ENCODE measurements around the gene KLHL26.

KLHL26 gene

DNA sequence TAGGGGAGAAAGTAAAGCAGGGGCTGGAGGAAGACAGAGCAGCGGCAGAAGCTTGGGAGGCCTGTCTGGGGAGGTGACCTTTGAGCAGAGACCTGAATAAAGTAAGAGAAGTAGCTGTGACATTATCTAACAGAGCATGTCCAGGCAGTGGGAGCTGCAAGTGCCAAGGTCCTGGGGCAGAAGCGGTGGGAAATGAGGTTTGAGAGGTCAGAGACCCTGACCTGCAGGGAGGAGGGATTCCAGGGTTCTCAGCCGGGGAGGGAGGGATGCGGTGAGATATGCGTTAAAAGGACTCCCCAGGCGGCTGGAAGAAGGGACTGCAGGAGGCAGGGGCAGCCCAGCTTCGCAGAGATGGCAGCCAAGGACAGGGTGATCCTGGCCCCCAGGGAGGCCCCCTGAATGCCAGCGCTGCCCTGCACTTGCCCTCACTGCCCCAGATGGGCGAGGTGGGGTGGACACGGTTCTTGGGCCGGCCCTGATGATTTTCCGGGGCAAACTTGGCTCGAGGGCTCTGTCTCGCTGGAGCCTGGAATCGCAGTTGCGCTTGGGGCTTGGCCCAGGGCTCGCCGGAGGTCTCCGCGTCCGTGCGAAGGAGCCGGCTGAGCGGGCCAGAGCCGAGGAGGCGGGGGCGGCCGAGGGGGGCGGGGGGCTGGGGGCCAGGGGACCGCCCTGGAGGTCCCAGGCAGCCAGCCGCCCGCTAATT lies 33.4 kb upstream of the KLHL26 start:
- DNase-seq = peak in 1 of 2 donors; percentile 33

DNA sequence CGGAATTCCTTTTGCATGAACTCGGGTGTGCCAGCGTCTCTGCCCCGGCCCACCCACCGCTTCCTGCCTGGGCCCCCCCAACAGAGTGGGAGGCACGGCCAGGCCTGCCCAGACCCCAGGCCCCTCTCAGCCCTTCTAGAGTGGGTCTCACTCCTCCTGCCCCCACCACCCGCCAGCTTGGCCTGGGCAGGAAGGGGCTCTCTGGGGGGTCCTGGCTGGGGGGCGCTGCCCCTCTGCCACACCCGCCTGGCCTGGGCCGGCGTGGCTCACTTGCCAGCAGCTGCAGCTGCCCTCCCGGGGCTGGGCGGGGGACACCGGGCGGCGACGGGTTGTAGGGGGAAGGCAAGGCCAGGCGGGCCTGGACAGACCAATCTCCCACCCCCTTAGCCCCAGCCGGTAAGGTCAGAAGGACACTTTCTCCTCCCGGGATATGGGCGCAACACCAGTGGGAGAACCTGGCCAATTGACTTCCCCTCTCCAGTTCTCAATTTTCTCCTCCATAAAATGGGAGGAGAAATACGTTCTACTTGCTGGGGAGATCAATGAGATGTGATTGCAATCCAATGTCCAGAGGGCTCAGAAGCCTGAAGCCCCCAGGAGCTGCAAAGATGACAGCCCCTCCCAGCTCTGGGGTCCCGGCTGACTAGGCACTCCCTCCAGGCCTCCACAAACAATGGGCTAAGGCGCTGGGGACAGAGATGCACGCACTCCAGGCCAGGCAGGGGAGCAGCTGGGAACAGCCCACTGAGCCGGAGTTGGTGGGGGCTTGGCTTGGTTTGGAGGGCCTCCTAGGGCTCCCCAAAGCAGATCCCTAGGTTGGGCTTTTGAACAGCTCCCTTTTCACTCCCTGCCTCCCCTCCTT lies 32.6 kb upstream of the KLHL26 start:
- DNase-seq = no peak

DNA sequence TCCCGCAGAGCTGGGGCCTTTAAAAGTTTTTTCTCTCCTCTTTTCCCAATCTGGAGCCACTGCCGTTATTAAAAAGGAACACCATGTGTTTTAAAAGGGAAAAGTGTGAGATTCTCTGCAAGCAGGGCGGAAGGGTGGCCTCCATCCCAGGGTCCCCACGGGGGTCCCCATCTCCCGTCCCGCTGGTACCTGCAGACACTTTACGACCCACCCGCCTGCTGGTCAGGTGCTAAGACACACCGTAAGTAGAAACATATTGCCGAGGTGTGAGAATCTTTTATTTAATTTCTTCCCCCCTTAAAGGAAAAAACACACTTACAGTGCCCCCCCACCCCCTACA lies 32.0 kb upstream of the KLHL26 start:
- DNase-seq = no peak

DNA sequence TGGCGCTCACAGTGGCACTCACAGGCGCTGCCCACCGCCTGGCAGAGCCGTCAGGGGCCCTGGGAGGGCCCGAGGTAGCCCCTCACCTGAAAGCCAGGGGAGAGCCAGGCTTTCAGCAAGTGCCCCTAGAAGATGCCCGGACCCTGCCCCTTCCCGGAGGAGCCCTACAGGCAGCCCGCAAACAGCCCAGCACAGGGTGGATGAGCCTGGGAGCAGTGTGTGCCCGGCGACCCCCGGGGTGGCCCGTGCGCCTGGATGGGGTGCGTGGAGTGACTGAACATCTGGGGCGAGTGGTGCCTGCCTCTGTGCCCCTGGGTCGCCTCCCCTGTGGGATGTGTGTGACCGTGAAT lies 31.7 kb upstream of the KLHL26 start:
- DNase-seq = no peak

DNA sequence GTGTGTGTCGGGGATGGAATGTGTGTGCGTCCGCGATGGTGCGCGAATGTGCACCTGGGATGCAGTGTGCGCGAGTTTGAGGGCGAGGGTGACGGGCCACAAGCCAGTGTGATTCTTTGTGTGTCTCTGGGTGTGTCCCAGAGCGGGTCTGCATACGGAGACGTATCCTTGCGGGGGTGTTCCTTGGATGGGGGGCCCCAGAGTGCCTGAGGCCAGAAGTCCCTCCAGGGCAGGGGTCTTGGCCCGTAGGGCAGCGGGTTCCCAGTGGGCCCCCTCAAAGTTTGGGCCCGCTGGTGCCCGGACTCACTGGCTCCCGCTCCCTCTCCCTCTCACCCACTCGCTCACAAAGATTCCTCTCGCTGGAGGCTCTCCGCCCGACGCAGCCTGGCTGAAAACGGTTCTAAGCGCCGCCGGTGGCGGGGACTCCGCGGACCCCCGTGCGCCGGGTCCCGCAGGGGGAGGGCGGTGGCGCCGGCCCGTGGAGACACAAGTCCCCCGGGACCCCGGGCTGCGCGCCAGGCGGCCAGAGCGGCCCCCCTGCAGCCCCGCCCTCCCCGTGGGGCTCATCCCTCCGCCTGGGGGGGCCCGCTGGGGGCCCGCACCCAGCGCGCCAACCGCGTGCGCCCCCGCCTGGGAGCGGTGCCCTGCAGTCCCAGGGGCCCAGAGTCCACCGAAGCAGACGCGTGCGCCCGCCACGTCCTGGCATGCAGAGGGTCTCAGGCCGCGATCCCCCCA lies 31.1 kb upstream of the KLHL26 start:
- no peak for DNase-seq

DNA sequence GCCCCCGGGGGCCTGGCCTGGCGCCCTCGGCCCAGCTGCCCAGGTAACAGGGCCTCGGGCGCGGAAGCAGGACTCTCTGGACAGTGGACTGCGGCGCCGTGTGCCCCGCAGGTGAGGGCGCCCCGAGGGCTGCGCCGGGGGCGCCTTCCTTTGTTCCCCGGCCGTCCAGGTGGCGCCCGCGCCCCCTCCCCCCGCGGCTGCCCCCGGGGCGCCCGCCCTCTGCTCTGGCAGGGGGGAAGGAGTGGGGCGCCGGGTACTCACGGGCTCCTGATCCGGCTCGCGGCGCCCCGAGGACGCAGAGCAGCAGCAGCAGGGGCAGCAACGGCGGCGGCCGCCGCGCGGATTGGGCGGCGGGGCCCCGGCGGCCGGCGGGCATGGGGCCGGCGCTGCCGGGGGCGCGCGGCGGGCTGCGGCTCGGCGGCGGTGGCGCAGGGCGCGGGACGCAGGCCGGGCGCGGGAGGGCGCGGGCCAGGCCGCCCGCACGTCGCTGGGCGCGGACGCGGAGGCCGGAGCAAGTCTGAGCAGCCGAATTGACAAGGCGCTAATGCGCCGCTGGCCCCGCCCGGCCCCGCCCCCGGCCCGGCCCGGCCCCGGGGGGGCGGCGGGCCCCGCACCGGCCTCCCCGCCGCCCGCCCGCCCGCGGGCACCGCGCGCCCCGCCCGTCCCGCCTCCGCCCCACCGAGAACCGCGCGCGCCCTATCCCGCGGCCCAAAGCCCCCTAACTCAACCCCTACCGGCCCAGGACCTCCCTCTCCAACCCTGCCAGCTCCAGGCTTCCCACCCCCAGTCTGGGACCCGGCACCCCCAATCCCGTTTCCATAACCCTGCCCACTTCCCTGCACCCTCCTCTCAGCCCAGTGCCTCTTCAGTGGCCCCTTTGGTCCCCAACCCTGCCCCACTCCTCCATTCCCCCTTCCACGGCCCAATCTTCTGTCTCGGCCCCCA lies 30.3 kb upstream of the KLHL26 start, which contains the start of gene CRLF1:
Gene CRLF1 (minus strand): TSS at position 519 of the 945 bp plus-strand sequence. CDS start 143 bp downstream, at position 376.
- DNase-seq = no peak

DNA sequence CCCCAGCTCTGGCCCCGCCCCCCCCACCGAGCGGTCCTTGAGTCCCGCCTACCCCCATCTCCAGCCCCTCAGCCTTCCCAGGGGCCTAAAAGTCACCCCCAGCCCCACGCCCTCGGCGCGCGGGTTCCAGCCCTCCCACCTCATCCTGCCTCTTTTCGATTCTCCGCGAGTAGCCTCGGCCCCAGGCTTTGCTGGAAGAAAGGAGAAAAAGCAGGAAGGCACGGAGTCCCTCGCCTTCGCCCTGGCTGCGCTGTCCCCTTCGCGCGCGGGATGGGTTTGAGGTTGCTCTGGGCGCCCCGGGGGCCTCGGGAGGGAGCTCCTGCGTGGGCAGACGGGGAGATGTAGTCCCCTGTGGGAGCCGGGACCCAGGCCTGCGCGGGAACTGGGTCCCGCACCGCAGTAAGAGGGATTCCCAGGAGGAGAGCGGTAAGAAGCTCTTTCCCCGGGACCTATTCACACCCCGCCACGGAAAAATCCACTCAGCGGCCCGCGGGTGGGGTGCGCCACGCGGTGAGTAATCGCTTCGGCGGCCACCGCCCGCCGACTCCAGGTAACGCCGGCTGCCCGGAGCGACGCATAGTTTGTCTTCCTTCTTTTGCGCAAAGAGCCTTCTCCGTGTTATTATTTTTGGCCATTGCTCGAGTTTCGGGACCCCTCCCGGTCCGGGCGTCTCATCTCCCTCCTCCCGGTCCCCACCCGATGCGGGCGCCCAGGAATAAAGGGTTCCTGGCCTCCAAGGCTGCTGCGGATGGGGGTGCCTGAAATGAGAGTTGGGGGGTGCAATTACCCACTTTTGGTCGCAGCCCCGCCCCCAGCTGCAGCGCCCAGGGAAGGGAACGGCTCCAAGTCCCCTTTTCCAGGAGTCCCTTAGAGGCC lies 29.4 kb upstream of the KLHL26 start:
- no peak for DNase-seq

DNA sequence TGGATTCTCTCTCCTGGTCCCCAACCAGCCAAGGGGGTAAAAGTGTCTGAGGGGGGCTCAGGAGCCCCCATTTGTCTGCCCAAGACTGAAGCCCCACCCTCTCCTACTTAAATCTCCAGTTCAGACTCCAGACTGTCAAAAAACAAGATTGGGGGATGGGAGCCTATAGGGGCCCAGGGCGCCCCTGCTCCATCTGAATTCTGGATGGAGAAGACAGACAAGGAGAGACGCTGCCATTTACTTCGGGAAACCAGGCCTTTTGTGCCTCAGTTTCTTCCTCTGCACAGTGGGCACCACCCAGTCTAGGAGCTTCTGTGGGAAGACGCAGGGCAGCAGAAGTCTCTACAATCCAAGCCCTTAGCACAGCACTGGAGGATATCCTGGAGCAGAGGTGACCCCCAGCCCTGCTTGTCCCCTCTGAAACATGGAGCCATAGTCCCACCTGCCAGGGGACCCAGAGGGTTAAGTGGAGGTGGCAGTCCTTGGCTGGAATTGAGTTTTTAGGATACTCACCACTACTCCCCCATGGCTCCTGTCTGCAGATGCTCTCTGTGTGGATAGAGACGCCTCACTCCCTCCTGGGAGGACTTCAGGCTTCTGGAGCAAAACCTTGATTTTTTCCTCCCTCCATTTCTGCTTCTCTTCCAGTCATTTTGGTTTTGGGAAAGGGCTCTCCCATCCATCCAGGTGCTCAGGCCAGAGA lies 28.6 kb upstream of the KLHL26 start:
- DNase-seq = no peak

DNA sequence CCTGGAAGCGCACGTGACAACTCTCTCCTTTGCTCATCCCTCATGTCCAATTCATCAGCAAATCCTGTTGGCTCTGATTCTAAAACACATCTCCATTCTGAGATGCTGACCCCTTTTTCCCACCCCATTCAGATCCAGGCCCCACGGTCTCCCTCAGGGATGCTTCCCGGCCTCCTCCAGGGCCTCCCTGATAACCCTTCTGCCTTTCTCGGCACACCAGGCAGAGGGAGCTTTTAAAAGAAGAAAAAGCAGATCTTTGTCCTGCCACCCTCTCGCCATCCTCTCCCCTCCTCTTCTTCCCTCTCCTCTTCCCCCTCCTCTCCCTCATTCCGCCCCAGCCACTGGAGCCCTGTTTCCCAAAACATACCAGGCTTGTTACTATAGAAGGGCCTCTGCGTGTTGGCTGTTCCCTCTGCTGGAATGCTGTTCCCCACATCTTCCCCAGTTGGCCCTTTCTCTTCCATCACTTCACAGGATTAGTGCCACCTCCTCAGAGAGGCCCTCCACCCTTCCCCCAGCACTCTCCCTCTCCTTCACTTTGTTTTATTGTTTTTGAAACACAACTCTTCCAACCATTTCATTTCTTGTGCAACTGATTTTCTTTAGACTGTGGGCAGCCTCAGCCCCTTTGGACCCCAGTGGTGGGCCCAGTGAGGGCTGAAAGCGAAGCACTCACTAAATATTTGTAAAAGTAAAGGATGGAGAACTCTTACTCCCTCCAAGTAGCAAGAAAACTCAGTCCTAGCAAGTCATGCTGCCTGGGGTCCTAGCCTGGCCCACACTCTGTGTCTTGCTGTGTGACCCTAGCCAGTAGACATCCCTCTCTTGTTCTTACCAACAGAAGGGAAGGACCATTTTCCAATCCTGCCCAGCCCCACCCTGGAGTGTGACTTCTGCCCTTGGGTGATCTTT lies 27.8 kb upstream of the KLHL26 start:
- no peak for DNase-seq

DNA sequence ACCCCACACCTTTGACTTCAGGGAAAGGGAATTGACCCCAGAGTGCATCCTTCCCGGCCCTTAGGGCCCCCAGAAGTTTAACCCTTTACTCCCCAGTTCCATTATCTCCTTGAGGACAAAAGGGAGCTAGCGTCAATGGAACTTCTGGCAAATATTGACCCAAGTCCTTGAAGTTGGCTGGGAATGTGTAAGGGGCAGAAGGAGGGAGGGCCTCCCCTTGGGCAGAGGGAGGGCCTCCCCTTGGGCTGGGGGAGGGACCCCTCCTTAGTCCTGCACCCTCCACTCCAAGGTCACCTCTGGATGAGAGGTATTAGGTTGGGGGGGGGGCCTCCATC lies 27.1 kb upstream of the KLHL26 start:
- no peak for DNase-seq

DNA sequence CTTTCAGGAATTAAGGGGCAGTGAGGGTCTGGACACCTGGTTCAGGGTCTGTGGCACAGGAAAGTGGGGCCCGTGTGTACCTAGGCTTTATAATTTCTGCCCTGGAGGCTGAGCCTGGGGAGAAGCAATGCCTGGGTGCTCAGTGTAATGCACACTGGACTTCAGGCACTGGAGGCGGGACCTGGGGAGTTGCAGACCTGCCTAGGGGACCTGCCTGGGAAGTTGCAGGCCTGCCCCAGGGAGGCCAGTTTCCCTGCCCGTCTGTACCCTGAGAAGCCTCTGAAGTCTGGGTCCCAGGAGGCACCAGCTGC lies 26.6 kb upstream of the KLHL26 start:
- no peak for DNase-seq

DNA sequence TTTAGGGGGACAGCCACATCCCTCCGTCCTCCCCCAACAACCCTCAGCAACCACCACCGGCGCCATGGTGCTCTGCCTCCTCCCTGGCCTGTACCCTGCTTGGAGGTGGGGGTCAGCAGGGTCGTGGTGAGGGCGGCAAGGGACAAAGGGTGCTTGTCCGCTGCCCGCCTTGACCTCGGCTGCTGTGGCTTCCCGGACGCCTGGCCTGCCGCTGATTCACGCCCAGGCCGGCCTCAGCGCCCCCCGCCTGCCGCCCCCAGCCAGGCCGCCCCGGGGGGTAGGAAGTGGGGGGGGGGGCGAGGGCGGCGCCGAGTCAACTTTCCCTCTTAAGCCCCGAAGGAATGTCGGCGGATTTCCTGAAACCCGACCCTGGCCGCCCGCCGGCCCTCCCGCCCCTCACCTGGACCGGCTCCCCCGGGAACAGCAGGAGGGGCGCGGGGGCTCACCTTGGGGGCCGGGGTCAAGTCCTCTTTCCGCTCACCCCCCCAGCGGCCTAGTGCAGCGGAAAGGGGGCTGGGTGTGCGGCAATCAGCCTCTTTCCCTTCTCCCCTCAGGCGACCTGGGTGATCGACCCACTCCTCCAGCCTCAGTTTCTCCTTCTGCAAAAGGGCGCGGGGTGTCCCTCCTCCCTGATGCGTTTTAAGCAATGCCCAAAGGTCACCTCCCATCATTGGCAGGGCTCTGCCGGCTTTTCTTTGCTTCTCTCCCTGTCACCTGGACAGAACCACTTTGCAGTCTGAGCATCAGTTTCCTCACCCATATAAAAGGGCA lies 26.1 kb upstream of the KLHL26 start:
- DNase-seq = no peak

DNA sequence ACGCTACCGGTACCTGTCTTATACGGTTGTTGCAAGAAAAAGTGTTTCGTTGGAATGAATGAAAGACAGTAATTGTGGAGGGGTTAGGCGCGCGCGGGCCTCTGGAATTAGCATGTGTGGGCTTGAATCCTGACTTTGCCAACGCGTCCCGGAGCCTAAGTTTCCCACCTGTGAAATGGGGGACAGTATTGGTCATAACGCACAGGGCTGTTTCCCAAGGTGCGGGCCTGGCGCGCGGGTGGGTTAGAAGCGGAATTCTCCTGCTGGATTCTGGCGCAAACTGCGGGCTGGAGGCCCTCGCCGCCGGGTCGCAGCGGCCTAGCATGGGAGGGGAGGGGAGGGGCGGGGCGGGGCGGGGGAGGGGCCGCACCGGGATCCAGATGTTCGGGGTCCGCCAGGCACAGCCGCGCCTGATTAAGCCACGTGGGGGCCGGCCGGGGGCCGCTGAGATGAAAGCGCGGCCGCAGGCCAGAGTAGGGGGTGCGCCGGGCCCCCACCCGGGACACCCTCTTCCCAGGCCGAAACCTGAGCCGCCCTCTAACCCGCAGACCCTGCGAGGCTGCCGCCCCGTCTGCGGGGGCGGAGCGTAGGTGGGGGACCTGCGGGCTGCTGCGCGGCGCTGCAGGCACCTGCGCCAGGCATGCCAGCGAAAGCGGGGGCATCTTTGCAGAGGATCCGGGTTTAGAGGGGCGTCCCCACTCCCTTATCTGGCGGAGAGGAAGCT lies 25.3 kb upstream of the KLHL26 start:
- no peak for DNase-seq

DNA sequence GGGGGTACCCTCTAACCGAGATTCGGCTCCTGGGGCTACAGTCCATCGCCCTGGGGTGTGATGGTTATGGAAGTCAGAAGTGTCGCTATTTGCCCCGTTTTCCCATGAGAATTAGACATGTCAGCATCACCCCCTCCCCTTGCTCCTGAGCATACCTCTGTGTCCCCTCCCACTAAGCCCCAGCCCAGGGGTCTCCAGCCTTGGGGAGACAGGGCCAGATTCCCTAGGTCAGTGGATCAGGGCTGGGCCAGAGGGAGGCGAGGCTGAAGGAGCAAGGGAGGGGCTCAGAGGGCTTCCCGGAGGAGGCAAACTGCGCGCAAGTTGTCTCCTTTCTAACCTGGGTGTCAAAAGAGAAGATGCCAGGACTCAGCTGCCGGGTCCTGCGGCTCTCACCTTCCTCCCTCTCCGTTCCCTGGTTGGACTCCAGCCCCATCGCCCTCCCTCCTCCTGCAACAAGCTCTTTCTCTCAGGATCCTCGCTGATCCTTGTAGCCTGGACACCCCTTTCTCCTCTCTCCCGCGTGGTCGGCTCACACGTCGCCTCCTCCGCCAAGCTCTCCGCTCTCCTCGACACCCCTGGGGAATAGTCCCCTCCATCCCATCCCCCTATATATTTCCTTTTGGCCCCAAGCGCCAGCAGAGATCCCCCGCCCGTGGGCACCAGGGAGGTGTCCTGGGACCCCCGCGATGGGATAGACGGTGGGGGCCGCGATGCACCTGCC lies 24.6 kb upstream of the KLHL26 start:
- DNase-seq = no peak

DNA sequence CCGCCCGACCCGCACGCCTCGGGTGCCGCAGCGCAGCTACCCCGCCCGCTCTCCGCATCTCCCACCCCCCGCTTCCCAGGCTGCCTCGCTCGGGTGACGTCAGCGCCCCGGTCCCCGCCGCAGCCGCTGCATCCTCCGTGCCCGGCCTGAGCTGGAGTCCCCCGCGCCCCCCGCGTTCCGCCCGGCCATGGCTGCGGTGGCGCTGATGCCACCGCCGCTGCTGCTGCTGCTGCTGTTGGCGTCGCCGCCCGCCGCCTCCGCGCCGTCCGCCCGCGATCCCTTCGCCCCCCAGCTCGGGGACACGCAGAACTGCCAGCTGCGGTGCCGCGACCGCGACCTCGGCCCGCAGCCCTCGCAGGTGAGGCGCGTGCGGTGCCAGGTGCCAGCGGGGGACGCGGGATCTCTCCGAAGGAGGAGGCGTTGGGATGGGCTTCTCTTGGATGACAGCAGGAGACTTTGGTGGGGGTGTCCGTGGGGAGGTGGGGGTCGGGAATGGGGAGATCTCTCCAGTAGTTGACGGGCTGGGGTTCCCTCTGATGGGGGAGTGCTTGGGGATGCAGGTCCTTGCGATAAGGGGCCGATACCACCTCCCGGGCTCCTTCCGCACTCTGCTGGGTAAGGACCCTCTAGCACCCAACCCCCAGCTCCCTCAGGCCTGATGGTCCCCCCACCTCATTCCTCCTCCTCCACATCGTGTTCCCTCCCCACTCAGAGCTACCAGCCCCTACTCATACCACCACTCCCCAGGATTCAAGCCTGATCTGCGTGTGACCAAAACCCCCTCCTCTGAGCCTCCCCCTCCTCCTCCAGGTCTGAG lies 23.8 kb upstream of the KLHL26 start, which contains the start of gene TMEM59L:
Gene TMEM59L (plus strand): TSS at position 99 of the 817 bp plus-strand sequence. CDS start 89 bp downstream, at position 188.
- peak; percentile 52 to 55 for DNase-seq

DNA sequence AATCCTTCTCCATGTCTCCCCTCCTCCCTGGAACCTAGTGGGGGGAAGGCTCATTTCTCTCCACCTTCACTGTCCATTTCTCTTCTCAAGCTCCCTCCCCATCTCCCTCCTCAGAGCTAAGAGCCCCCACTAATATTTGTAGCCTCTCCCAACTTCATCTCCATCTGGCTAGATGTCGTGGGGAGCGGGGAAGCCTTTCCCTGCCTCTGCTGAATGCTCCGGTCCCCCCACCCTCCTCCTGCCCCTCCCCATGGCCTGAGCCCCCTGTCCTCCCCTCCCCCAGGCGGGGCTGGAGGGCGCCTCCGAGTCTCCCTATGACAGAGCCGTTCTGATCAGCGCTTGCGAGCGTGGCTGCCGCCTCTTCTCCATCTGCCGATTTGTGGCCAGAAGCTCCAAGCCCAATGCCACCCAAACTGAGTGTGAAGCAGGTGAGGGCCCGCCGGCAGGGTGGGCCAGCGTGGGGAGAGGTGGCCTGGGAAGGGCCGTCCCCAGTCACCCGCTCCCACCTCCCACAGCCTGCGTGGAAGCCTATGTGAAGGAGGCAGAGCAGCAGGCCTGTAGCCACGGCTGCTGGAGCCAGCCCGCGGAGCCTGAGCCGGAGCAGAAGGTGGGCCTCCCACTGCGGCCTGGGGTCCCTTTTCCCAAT lies 23.1 kb upstream of the KLHL26 start:
- DNase-seq = no peak
